GM19240 (cell line): ENCODE measurements around the gene PDHA2.
"Not testable (repeated sequence)": the region's sequence is repeated elsewhere in the genome, so short reads cannot be mapped to it uniquely, and the experiment has no call there.

Experiments
- DNase-seq: peaks from one replicate; pipeline ENCODE4 v3.0.0; 2011; ENCODE audit warnings: low spot score; ENCODE audit not compliant: insufficient read length

Gene PDHA2

GRCh38 chr4:95839891-95840290 is at the start of gene PDHA2:
Gene PDHA2 (plus strand): TSS chr4:95840093. CDS start chr4:95840151, 58 bp downstream.
- DNase-seq = no peak

GRCh38 chr4:95798003-95798402 is 41.9 kb upstream of the PDHA2 start:
- DNase-seq = no peak

- DNase-seq = no peak
Measured at GRCh38 chr4:95798727-95799126, 41.2 kb upstream of the PDHA2 start.

- DNase-seq = no peak
Measured at GRCh38 chr4:95821867-95822266, 18.0 kb upstream of the PDHA2 start.

- no peak for DNase-seq
Measured at GRCh38 chr4:95825546-95825945, 14.3 kb upstream of the PDHA2 start.

GRCh38 chr4:95830651-95831050 is 9.2 kb upstream of the PDHA2 start:
- DNase-seq = no peak

GRCh38 chr4:95831166-95831565 is 8.7 kb upstream of the PDHA2 start:
- DNase-seq = no peak

GRCh38 chr4:95833711-95834194 is 6.1 kb upstream of the PDHA2 start:
- DNase-seq = no peak

- no peak for DNase-seq
Measured at GRCh38 chr4:95835672-95836071, 4.2 kb upstream of the PDHA2 start.

GRCh38 chr4:95838192-95838591 is 1.7 kb upstream of the PDHA2 start:
- DNase-seq = no peak

GRCh38 chr4:95847908-95848460 is 8.1 kb downstream of the PDHA2 start:
- no peak for DNase-seq

- no peak for DNase-seq
Measured at GRCh38 chr4:95850161-95850560, 10.3 kb downstream of the PDHA2 start.

GRCh38 chr4:95857761-95858160 is 17.9 kb downstream of the PDHA2 start:
- DNase-seq = no peak

- no peak for DNase-seq
Measured at GRCh38 chr4:95867919-95868318, 28.0 kb downstream of the PDHA2 start.

- not testable (repeated sequence) for DNase-seq
Measured at GRCh38 chr4:95869414-95869813, 29.5 kb downstream of the PDHA2 start.

GRCh38 chr4:95869961-95870500 is 30.1 kb downstream of the PDHA2 start:
- no peak for DNase-seq

GRCh38 chr4:95877636-95878035 is 37.7 kb downstream of the PDHA2 start:
- DNase-seq = no peak

GRCh38 chr4:95887551-95887950 is 47.7 kb downstream of the PDHA2 start:
- DNase-seq = no peak

GRCh38 chr4:95889662-95890061 is 49.8 kb downstream of the PDHA2 start:
- no peak for DNase-seq
